ENCODE measurements around the gene GPR21.
A peak's percentile ranks its signal among the peaks of the same experiment; 100 is the strongest.

The GPR21 gene

GRCh38 chr9:122988920-122989621 lies 44.4 kb upstream of the GPR21 start:
- no peaks in the 10 kb centered on the region for H3K9me3 ChIP-seq (ENCODE audit: insufficient read depth, low read length)
- H3K9me2 ChIP-seq (replicated peaks; ENCODE audit: insufficient read depth, low read length), result no peaks in the 10 kb centered on the region
- H3K4me2 ChIP-seq (ENCODE audit: low read depth, low read length, poor library complexity, severe bottlenecking), result no peak overlapping the region
- H3K79me2 ChIP-seq (ENCODE audit: insufficient read depth, low read length), result no peaks in the 10 kb centered on the region; the same call in 1 of the 2 replicates
- H3K27me3 ChIP-seq (ENCODE audit: low read length), result no peaks in the 10 kb centered on the region
- H3K4me3 ChIP-seq (ENCODE audit: insufficient read depth, low read length, poor library complexity, severe bottlenecking), result no peak overlapping the region
- H3K27ac ChIP-seq (ENCODE audit: low read depth, low read length), result no peak overlapping the region
- no peaks in the 10 kb centered on the region for H4K20me1 ChIP-seq (ENCODE audit: low read depth, low read length)
- no peak overlapping the region for H2AFZ ChIP-seq (ENCODE audit: low read depth, low read length, severe bottlenecking)
- TF ChIP-seq EZH2phosphoT487 (conservative IDR thresholded peaks at IDR 0.05; ENCODE audit: low read length), result no peak
- TF ChIP-seq, protein P1, sequence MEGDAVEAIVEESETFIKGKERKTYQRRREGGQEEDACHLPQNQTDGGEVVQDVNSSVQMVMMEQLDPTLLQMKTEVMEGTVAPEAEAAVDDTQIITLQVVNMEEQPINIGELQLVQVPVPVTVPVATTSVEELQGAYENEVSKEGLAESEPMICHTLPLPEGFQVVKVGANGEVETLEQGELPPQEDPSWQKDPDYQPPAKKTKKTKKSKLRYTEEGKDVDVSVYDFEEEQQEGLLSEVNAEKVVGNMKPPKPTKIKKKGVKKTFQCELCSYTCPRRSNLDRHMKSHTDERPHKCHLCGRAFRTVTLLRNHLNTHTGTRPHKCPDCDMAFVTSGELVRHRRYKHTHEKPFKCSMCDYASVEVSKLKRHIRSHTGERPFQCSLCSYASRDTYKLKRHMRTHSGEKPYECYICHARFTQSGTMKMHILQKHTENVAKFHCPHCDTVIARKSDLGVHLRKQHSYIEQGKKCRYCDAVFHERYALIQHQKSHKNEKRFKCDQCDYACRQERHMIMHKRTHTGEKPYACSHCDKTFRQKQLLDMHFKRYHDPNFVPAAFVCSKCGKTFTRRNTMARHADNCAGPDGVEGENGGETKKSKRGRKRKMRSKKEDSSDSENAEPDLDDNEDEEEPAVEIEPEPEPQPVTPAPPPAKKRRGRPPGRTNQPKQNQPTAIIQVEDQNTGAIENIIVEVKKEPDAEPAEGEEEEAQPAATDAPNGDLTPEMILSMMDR (IDR thresholded peaks at IDR 0.05; ENCODE audit: insufficient read depth, low read length, poor library complexity, severe bottlenecking), result no peak
- H3K9ac ChIP-seq (ENCODE audit: low read length), result no peak overlapping the region
- H3K36me3 ChIP-seq (ENCODE audit: low read length), result peaks cover 30% of the 10 kb centered on the region
- H3F3A ChIP-seq (ENCODE audit: insufficient read depth), result peaks cover 9% of the 10 kb centered on the region; the same call in 1 of the 2 replicates

DNA sequence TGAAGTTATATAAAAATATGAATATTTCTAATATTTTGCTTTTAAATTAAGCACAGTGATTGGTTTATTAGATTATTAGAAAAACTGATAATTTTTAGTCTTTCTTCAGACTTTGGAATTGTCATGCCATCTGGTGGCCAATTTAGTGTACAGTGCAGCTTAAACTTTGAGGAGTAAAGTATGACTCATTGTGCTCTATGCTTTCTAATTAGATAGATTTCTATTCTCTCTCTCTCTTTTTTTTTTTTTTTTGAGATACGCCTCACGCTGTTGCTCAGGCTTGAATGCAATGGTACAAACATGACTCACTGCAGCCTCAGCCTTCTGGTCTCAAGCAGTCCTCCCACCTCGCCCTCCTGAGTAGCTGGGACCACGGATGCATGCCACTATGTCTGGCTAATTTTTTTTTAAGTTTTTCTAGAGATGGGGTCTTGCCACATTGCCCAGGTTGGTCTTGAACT lies 42.1 kb upstream of the GPR21 start:
- Histone ChIP-seq H3K4me3 (ENCODE audit: insufficient read depth, low read length, poor library complexity, severe bottlenecking) (no peak overlapping the region), H3K9ac (ENCODE audit: low read length) (no peak overlapping the region), H3F3A (ENCODE audit: insufficient read depth) (peaks cover 9% of the 10 kb centered on the region; the same call in 1 of the 2 replicates)

GRCh38 chr9:122996586-122996985 lies 36.9 kb upstream of the GPR21 start:
- Histone ChIP-seq H3K9me2 (replicated peaks; ENCODE audit: insufficient read depth, low read length) (no peaks in the 10 kb centered on the region), H3K9me3 (ENCODE audit: insufficient read depth, low read length) (no peaks in the 10 kb centered on the region), H3K79me2 (ENCODE audit: insufficient read depth, low read length) (no peaks in the 10 kb centered on the region), H3K4me3 (ENCODE audit: insufficient read depth, low read length, poor library complexity, severe bottlenecking) (no peak overlapping the region), H3K27me3 (ENCODE audit: low read length) (no peaks in the 10 kb centered on the region), H3K9ac (ENCODE audit: low read length) (no peak overlapping the region), H4K20me1 (ENCODE audit: low read depth, low read length) (no peaks in the 10 kb centered on the region), H3K27ac (ENCODE audit: low read depth, low read length) (no peak overlapping the region), H3F3A (ENCODE audit: insufficient read depth) (no peaks in the 10 kb centered on the region), H2AFZ (ENCODE audit: low read depth, low read length, severe bottlenecking) (no peak overlapping the region), H3K4me2 (ENCODE audit: low read depth, low read length, poor library complexity, severe bottlenecking) (no peak overlapping the region), H3K36me3 (ENCODE audit: low read length) (peaks cover 41% of the 10 kb centered on the region)
- no peak for TF ChIP-seq EZH2phosphoT487 (conservative IDR thresholded peaks at IDR 0.05; ENCODE audit: low read length)
- TF ChIP-seq, protein P1 (IDR thresholded peaks at IDR 0.05; ENCODE audit: insufficient read depth, low read length, poor library complexity, severe bottlenecking), result no peak

More for the DNA sequence above, 42.1 kb upstream of the GPR21 start:
- H4K20me1 ChIP-seq (ENCODE audit: low read depth, low read length), result no peaks in the 10 kb centered on the region
- peaks cover 32% of the 10 kb centered on the region for H3K36me3 ChIP-seq (ENCODE audit: low read length)
- no peak overlapping the region for H3K27ac ChIP-seq (ENCODE audit: low read depth, low read length)
- H3K4me2 ChIP-seq (ENCODE audit: low read depth, low read length, poor library complexity, severe bottlenecking), result no peak overlapping the region
- no peaks in the 10 kb centered on the region for H3K27me3 ChIP-seq (ENCODE audit: low read length)
- TF ChIP-seq EZH2phosphoT487 (conservative IDR thresholded peaks at IDR 0.05; ENCODE audit: low read length), result no peak
- TF ChIP-seq, protein P1 (IDR thresholded peaks at IDR 0.05; ENCODE audit: insufficient read depth, low read length, poor library complexity, severe bottlenecking), result peak; percentile 61
- H3K9me2 ChIP-seq (replicated peaks; ENCODE audit: insufficient read depth, low read length), result no peaks in the 10 kb centered on the region
- no peak overlapping the region for H2AFZ ChIP-seq (ENCODE audit: low read depth, low read length, severe bottlenecking)
- no peaks in the 10 kb centered on the region for H3K9me3 ChIP-seq (ENCODE audit: insufficient read depth, low read length)
- H3K79me2 ChIP-seq (ENCODE audit: insufficient read depth, low read length), result no peaks in the 10 kb centered on the region
